HG03196 (cell line): ENCODE measurements around the gene S100A4.
"Not testable (repeated sequence)": the region's sequence is repeated elsewhere in the genome, so short reads cannot be mapped to it uniquely, and the experiment has no call there.

Experiments used
- ATAC-seq: cut with Tn5 transposase; IDR thresholded peaks from one replicate; pipeline ENCODE4 v1.9.1; 2021; ENCODE audit not compliant: unreplicated experiment

Gene S100A4

DNA sequence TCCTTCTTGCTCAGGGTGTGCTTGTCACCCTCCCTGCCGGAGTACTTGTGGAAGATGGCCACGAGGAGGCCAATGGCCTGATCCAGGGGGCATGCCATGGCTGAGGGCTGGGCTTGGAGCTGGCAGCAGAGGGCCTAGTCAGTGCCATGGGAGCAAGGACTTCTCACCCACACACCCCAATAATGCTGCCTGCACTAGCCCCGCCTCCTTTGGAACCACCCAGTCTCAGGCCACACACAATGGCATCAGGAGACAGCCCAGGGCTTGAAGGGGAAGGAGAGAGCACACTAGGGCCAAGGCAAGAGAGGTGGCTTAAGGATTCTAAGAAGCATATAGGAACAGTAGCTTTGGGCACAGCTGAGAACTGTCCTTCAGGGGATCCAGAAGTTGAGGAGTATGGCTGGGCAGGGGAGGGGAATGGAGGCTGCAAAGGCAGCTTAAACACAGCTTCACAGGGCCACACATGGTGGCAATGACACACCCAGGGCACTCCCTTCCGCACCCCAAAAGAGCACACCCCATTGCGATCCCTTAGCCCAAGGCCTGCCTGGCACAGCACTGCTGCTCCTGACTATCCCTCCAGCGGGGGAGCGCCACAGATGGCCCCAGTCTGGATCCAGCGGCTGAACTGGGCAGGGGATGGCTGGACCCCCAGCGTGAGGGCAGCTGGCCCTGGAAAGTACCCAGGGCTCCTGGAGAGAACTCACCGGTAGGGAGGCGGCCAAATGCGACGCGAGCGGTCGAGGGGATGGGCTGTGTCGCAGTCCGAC lies 10.2 kb downstream of the S100A4 start, which contains the start of gene S100A6:
Gene S100A6 (minus strand): TSS at position 750 of the 770 bp plus-strand sequence. CDS start 652 bp downstream, at position 98.
- ATAC-seq, result no peak

DNA sequence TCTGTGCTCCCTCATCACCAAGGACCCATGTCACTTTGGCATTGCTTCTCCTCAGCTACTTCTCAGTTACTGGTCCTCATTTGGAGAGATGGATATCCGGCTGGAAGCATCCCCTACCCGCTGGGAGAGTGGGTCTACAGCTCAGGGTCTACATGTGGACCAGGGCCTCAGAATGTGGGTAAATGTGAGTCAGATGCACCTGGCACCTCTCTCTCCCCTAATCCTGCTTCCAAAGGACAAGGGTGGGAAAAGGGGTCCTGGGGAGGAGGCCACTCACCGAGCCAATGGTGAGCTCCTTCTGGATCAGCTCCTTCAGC lies 10.7 kb downstream of the S100A4 start:
- no peak for ATAC-seq

DNA sequence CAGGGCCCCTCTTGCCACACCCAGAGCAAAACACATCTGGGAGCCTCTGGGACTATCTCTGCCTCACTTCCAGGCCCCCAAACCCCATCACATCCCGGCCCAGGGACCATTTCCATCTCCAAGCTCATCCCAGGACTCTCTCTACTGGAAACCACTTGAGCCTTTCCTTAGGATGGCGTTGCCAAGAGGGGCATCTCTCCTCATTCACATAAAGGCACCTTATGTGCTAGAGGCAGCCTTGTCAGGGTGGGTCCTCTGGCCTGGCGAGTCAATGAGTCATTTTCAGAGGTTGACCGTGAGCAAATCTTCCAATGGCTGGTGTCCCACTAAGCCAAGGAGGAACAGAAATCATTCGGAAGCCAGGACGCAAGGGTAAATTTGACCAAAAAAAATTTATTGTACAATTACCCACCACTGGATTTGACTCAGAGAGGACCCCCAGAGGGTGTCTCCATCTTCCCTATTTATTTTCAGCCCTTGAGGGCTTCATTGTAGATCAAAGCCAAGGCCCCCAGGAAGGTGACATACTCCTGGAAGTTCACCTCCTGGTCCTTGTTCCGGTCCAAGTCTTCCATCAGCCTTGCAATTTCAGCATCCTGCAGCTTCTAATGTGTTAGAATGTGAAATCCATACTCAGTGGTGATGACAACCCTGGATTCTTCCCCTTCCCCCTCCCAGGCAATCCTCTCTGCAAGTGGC lies 11.2 kb downstream of the S100A4 start:
- no peak for ATAC-seq

DNA sequence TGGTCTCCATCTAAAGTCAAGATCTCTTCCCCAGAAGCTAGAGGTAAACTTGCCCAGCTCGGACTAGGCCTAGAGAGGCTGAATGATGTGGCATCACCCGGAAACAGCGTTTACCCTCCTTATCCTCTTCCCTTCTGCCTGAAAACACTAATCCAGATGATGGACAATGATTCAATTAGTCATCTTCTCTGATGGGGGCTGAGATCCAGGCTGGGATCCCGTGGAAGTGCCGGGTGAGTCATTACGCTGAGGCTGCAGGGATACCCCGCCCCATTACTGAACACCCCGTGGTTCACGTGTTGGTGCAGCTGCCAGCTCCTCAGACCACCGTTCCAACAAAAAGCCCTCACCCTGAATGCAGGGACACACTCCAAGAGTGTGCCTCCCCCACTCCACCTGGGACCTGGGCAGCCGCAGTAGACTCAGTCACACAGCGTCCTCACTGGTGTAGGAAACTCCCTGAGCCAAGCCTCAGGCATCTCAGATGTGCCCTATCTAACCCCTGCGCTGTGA lies 11.9 kb downstream of the S100A4 start:
- no peak for ATAC-seq

DNA sequence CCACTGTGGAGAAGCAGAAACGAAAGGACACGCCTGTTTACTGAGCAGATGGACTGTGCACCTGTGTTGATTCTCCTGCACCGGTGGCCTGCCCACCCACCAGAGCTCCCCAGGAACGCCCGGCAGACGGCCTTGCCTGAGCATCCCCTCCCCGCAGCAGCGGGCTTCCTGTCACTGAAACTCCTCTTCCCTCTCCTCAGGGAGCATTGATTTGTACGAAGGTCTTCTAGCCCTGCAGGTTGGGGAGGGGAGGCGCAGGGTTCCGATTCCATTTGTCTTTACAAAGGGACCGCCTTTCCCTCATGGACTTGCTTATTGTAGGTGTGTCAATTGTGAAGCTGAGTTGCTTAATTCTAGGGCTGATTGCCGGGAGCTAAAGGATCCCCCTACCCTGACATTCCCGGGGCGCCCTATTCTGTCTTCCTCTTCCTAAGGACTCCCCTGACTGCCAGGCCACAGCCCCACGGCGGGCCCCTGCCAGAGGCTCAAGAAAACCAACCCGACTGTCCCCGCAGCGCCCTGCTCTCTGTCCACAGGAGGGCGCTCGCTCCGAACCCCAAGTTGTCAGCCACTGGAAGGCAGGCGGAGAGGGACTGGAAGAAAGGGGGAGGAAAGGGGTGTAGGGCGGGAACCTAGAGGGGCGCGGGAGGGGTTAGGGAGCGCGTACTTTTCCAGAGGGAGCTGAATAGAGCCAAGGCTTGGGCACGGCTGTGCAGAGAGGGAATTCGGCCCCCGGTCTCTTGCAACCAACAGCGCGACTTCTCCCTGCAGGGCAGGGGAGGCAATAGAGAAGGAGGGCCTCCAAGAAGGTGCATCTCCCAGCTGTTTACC lies 12.6 kb downstream of the S100A4 start:
- ATAC-seq, result no peak

DNA sequence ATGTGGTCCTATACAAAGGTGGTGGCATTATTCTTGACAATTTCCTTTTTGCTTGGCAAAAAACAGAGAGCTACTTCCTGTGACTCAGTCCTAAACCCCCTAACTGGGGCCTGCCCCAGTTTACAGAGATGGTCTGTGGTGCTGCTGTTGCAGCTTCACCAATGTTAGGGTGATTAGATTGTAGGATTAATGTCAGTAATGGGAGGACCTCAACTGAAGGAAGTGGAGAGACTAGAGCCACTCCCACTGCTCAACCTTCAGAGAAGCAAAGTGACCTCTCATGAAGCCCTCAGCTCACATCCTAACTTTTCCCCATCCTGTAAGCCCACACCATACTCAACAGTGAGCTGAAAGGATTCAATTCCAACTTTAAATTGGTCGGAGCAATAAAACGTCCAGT lies 13.4 kb downstream of the S100A4 start:
- ATAC-seq, result no peak

DNA sequence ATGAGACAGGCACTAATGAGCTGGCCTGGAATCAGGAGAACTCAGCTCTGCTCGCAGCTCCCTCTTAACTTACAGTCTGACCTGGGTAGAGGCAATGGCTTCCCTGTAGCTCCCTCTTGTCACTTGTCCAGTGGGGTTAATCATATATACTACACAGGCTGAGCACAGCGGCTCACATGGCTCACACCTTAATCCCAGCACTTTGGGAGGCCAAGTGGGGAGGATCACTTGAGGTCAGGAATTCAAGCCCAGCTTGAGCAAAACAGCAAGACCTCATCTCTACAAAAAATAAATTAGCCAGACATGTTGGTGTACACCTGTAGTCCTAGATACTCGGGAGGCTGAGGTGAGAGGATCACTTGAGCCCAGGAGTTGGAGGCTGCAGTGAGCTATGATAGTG lies 14.0 kb downstream of the S100A4 start:
- ATAC-seq, result no peak

DNA sequence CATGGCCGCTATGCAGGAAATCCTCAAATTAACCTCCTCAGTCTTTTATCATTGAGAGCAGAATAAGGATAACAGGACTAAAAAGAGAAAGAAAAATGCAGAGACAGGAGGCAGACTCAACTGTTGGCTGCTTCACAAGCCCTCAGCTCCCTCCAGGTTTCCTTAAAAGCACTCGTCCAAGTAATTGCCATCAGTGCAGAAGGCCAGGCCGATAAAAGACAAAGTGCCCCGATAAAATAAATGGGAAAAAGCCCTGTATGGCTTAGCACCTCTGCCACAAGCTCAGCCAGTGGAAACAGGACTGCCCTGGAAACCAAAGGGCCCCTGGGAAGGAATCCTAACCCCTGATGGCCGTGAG lies 17.9 kb downstream of the S100A4 start:
- no peak for ATAC-seq

DNA sequence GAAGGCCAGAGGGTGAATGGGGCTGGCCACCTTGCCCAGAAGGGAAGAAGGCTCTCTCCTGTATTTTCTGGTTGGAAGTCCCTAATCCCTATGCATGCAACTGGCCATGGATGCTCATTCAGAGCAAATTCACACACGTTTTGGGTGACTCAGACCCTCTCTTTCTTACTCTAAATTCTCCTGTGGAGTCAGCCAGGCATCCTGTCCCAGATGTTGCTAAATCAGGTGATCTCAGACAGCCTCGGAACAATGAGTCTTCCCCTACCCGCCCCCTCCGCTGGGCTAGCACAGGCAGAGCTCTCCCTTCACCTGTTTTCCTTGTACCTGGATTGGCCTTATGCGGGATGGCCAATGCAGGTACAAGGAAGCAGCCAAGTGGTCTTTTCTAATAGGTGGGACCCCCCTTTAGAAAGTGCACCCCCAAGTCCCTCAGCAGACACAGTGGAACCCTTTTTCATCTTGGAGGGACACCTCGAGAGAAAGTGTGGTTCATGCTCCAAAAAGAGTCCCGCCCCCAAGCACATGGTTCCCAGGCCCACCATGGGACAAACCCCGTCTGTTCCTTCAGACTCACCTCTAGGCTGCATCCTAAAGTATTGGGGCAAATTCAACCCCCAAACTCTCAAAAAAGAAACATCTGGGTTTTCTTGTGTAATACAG lies 18.5 kb downstream of the S100A4 start:
- no peak for ATAC-seq

DNA sequence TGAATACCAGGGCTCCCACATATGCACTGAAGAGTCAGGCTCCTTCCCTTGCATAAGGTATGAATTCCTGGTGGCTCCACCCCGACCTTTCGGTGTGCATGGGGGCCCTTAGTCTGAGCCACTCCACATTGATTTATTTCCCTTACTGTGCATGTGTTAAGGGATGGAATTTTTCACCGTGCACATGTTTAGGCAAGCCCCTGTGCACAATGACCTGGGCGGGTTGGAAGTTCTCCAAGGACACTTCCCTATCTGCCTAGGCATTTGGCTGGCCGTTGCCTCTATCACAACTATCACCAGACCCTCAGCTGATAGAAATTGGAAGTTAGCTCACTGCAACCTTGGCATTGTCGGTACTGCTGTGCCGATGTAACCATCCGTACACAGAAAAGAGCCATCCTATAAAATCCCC lies 19.5 kb downstream of the S100A4 start:
- ATAC-seq, result no peak

DNA sequence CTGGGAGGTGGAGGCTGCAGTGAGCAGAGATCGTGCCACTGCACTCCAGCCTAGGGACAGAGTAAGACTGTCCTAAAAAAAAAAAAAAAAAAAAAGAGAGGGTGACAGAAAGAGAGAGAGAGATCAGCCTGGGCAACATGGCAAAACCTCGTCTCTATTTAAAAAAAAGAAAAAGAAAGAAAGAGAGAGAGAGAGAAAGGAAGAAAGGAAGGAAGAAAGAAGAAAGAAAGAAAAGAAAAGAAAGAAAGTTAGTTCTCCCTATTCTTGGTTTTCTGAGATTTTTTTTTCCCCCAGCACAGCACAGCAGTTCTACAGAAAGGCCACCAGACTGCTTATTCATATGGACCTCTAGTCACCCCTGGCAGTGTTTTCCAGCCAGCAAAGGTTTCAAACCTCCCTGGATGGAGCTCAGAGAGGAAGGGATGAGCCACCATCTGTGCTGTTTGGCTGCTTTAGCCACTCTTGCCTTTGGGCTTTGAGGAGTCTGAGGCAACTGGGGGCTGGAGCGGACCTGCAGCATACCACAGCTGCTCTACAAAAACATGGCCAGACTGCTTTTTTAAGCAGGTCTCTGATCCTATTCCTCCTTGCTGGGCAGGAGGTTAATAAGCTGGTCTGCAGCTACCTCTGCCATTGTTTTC lies 20.4 kb downstream of the S100A4 start:
- no peak for ATAC-seq

DNA sequence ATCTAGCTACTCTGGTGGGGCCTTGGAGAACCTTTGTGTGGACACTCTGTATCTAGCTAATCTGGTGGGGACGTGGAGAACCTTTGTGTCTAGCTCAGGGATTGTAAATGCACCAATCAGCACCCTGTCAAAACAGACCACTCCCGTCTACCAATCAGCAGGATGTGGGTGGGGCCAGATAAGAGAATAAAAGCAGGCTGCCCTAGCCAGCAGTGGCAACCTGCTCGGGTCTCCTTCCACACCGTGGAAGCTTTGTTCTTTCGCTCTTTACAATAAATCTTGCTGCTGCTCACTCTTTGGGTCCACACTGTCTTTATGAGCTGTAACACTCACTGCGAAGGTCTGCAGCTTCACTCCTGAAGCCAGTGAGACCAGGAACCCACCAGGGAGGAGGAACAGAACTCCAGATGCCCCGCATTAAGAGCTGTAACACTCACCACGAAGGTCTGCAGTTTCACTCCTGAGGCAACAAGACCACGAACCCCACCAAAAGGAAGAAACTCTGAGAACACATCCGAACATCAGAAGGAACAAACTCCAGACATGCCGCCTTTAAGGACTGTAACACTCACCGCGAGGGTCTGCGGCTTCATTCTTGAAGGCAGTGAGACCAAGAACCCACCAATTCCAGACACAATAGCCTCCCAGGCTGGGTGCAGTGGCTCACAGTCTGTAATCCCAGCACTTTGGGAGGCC lies 23.1 kb downstream of the S100A4 start:
- not testable (repeated sequence) for ATAC-seq

DNA sequence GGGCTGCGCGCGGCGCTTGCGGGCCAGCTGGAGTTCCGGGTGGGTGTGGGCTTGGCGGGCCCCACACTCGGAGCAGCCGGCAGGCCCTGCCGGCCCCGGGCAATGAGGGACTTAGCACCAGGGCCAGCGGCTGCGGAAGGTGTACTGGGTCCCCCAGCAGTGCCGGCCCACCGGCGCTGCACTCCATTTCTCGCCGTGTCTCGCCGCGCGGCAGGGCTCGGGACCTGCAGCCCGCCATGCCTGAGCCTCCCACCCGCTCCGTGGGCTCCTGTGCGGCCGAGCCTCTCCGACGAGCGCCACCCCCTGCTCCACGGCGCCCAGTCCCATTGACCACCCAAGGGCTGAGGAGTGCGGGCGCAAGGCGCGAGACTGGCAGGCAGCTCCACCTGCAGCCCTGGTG lies 23.8 kb downstream of the S100A4 start:
- ATAC-seq, result not testable (repeated sequence)

DNA sequence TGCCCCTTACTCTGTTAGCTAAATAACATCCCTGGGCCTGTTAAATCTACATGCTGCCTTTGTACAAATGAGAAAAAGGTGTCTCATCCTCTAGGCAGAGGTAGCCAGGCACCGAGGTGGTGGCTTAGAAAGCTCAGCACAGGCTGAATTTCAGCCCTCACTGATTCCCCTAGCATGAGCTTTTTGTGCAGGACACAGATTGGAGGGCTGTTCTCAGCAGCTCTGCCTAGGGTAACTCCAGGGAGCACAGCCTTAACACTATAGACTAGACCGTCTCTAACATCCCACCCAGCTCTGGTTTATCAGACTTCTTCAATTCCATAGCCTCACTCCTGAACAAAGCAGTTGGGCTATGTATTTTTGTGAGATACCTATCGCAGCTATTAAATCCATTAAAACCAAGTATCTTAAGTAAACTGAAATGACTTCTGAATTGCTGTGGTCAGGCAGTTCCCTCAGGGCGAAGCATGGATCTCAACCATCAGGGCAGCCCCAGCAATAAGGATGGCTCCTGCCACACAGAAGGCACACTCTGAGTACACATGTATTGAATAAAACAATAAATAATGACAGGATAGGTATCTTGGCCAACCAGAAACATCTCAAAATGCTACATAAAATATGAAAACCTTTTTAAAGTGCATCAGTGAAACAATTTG lies 24.7 kb downstream of the S100A4 start:
- ATAC-seq, result no peak

DNA sequence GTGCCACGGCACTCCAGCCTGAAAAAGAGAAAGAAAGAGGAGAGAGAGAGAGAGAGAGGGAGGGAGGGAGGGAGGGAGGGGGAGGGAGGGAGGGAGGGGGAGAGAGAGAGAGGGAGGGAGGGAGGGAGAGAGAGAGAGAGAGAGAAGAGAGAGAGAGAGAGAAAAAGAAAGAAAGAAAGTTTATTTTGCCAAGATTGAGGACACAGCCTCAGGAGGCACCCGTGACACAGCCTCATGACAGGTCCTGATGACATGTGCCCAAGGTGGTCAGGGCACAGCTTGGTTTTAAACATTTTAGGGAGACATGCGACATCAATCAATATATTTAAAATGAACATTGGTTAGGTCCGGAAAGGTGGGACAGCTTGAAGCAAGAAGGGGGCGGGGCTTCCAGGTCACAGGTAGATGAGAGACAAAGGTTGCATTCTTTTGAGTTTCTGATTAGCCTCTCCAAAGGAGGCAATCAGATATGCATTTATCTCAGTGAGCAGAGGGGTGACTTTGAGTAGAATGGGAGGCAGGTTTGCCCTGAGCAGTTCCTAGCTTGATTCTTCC lies 25.4 kb downstream of the S100A4 start:
- ATAC-seq, result not testable (repeated sequence)

DNA sequence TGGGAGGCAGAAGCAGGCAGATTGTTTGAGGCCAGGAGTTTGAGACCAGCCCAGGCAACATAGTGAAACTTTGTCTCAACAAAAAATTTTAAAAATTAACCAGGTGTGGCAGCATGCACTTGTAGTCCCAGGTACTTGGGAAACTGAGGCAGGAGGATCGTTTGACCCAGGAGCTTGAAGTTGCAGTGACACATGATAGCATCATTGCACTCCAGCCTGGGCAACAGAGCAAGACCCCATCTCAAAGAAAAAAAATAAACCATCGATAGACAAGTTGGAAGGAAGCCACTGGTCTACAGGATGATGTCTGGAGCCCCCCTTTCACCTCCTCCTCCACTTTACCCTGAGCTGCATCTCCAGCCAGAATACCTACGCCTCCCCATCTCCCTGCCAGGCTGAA lies 26.4 kb downstream of the S100A4 start:
- no peak for ATAC-seq

DNA sequence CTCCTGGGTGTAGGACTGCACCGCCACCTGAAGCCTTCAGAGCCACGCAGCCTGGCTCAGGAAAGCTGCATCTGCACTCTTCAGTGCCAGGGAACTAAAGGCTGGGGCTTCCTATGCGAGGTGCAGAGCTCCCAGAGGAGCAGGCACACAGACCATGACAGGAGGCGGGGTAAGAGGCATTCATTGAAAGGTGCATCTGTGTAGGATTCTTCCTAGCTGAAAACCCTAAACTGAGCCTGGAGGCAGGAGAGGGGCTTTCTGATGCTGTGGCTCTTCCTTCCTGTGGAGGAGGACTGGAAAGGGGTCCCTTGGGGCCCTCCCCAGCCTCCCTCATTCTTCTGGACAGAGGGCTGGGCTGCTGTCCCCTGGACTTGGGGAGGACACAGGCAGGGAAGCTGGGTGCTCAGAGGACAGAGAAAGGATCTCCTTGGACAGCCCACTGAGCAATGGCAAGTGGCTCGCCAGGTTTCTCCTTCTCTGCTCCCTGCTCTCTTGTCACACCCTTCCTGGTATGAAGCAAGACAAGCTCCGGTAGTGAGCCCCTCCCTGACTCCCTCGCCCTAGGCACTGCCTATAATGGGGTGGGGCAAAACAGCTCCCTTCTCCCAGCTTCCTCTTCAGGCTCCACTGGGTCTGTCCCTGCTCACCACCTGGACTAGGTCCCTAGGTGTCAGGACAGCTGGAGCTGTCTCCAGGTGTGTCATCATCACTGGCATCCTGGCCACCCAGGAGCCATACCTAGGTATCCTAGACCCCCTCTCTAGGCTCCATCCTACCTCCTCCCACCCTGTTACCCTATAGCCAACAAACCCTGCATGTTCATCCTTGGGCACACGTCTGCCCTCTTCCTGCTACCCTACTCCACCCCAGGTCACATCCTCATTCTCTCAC lies 29.9 kb downstream of the S100A4 start:
- no peak for ATAC-seq

DNA sequence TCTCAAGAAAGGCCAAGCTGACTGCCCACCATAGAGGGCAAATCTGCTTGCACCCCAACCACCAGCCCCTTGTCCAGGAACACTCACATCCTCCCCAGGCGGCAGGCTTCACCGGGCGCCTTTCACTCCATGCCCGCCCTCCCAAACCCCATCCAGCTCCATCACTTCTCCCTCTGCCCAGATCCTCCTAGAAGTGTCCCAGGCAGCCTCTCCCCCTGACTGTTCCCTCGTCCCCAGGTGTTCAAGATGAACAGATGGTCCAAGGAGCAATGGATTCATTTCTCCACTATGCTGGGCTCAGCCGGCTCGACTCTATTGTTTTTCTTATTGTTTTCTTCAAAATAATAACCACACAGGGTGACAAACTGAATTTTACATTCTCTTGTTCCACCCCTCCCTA lies 31.9 kb downstream of the S100A4 start:
- ATAC-seq, result no peak
